HFF-Myc (cell line): ENCODE results near the gene CDH20.

ENCODE experiments used
- DNase-seq: peaks from one replicate; pipeline ENCODE4 v3.0.0-alpha.2; 2011; ENCODE audit warnings: low read depth; ENCODE audit errors: extremely low read depth
- H3K4me3 ChIP-seq: replicated peaks from 2 replicates; pipeline ENCODE4 v1.5.1; 2011; ENCODE audit warnings: low read depth, mild to moderate bottlenecking, control low read depth, low read length
- CTCF ChIP-seq: IDR thresholded peaks from 2 replicates; pipeline ENCODE4 v1.5.1; 2012; ENCODE audit warnings: mild to moderate bottlenecking, low read depth, low read length, control low read depth; ENCODE audit errors: missing control alignments

Gene CDH20

GRCh38 chr18:61337527-61337926, 4.3 kb downstream of the CDH20 start:
- no peak overlapping the region for H3K4me3 ChIP-seq
- DNase-seq, result no peak
- TF ChIP-seq CTCF, result no peak

- no peak for DNase-seq
- TF ChIP-seq CTCF, result no peak
- H3K4me3 ChIP-seq, result no peak overlapping the region
Measured at GRCh38 chr18:61340148-61340547, 6.9 kb downstream of the CDH20 start.

GRCh38 chr18:61348230-61348629, 15.0 kb downstream of the CDH20 start:
- no peak for TF ChIP-seq CTCF
- H3K4me3 ChIP-seq, result no peak overlapping the region
- no peak for DNase-seq

DNA sequence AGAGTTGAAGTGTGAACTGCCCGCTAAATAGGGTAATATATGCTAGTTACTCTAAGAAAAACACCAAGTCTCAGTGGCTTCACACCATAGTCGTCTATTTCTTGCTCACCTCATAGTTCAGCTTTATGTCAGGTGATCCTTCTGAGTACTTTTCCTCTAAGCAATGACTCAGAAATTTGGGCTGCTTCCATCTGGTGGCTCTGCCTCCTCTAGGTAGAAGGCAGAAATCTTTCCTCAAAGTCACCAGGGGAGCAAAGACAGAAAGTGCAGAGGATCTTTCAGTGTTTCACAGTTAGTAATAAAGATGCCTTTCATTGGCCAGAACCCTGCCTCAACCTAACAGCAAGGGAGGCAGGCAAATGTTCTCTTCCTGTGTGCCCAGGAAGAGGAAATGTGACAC, 17.3 kb downstream of the CDH20 start:
- H3K4me3 ChIP-seq, result no peak overlapping the region
- TF ChIP-seq CTCF, result no peak
- no peak for DNase-seq

GRCh38 chr18:61352059-61352458, 18.8 kb downstream of the CDH20 start:
- H3K4me3 ChIP-seq, result no peak overlapping the region
- DNase-seq, result no peak
- TF ChIP-seq CTCF, result no peak

- no peak overlapping the region for H3K4me3 ChIP-seq
- TF ChIP-seq CTCF, result no peak
- no peak for DNase-seq
Measured at GRCh38 chr18:61352611-61353010, 19.4 kb downstream of the CDH20 start.
